HL-60 (cell line): ENCODE results near the gene VPS35L.

Experiments used
- DNase-seq, 2 experiments: peaks; one replicate each; pipeline ENCODE4 v3.0.0-alpha.2; 2010 to 2020; ENCODE audit warnings: low read depth in 1 of 2, low spot score in 1 of 2
- H3K27ac ChIP-seq: fragments of 250-450 bp; sonication (Bioruptor Pico); replicated peaks from 2 replicates; pipeline ENCODE4 v1.5.1; 2020; ENCODE audit warnings: mild to moderate bottlenecking, moderate library complexity
- H3K27me3 ChIP-seq: fragments of 250-450 bp; sonication (Bioruptor Pico); 2 replicates; pipeline ENCODE4 v1.5.1; 2021; ENCODE audit warnings: mild to moderate bottlenecking, moderate library complexity; ENCODE audit not compliant: insufficient read depth, poor library complexity, severe bottlenecking
- H3K4me3 ChIP-seq: replicated peaks from 2 replicates; pipeline ENCODE4 v1.5.1; 2011; ENCODE audit warnings: mild to moderate bottlenecking, control low read depth, low read length; ENCODE audit not compliant: insufficient read depth
- CTCF ChIP-seq: IDR thresholded peaks from one replicate; pipeline ENCODE4 v1.5.1; 2011; ENCODE audit warnings: low read length, control low read depth, inconsistent platforms; ENCODE audit not compliant: insufficient read depth
- GABPA ChIP-seq: IDR thresholded peaks from 2 replicates; pipeline ENCODE4 v1.6.1; 2012; ENCODE audit warnings: low read depth
- POLR2AphosphoS5 ChIP-seq: IDR thresholded peaks from 2 replicates; pipeline ENCODE4 v1.6.1; 2012; ENCODE audit warnings: low read depth
- REST ChIP-seq: IDR thresholded peaks from 2 replicates; pipeline ENCODE4 v1.6.1; 2012; ENCODE audit warnings: low read depth; ENCODE audit not compliant: insufficient replicate concordance
- SPI1 ChIP-seq: IDR thresholded peaks from 2 replicates; pipeline ENCODE4 v1.6.1; 2012; ENCODE audit warnings: low read depth, mild to moderate bottlenecking, borderline replicate concordance

The VPS35L gene

GRCh38 chr16:19595043-19595767 lies 39.7 kb downstream of the VPS35L start:
- H3K27ac ChIP-seq: no peak overlapping the region
- no peaks in the 10 kb centered on the region for H3K27me3 ChIP-seq
- no peak for DNase-seq
- no peak for TF ChIP-seq GABPA
- TF ChIP-seq POLR2AphosphoS5: no peak
- no peak for TF ChIP-seq REST
- TF ChIP-seq SPI1: no peak
- TF ChIP-seq CTCF: no peak
- H3K4me3 ChIP-seq: no peak overlapping the region

- H3K27ac ChIP-seq: no peak overlapping the region
- no peaks in the 10 kb centered on the region for H3K27me3 ChIP-seq
- TF ChIP-seq POLR2AphosphoS5 (no peak), GABPA (no peak), REST (no peak), CTCF (no peak), SPI1 (no peak)
- no peak overlapping the region for H3K4me3 ChIP-seq
- DNase-seq: no peak
These were observed 43.5 kb downstream of the VPS35L start for GRCh38 chr16:19598805-19599510.

- TF ChIP-seq SPI1 (no peak), GABPA (no peak), POLR2AphosphoS5 (no peak), CTCF (no peak), REST (no peak)
- Histone ChIP-seq H3K27me3 (no peaks in the 10 kb centered on the region), H3K27ac (no peak overlapping the region), H3K4me3 (no peak overlapping the region)
- DNase-seq: no peak
These were observed 44.6 kb downstream of the VPS35L start for GRCh38 chr16:19599968-19600716.
